Measurements from ENCODE around the gene SALL3. TPM values are rescaled to one million over a fixed set of nuclear protein-coding genes. Genes with fewer than 3 reads are reported as not detected.

Gene SALL3
- total RNA-seq, 4 donors from 2014 or later, result 0.12 TPM; not detected in 3

GRCh38 chr18:78994977-78995582 lies 15.5 kb downstream of the SALL3 start:
- DNase-seq (ENCODE audit: low spot score), result no peak
- no peak for ATAC-seq (ENCODE audit: low FRiP score)
- no peak for TF ChIP-seq CTCF (IDR thresholded peaks at IDR 0.05)

- DNase-seq (ENCODE audit: low spot score) (no peak), ATAC-seq (ENCODE audit: low FRiP score) (no peak)
- no peak for TF ChIP-seq CTCF (IDR thresholded peaks at IDR 0.05)
Measured at GRCh38 chr18:78995740-78996395, 16.2 kb downstream of the SALL3 start.

- ATAC-seq (ENCODE audit: low FRiP score) (no peak), DNase-seq (ENCODE audit: low spot score) (no peak)
- TF ChIP-seq CTCF (IDR thresholded peaks at IDR 0.05), result no peak
Measured at GRCh38 chr18:78996741-78997490, 17.3 kb downstream of the SALL3 start.

DNA sequence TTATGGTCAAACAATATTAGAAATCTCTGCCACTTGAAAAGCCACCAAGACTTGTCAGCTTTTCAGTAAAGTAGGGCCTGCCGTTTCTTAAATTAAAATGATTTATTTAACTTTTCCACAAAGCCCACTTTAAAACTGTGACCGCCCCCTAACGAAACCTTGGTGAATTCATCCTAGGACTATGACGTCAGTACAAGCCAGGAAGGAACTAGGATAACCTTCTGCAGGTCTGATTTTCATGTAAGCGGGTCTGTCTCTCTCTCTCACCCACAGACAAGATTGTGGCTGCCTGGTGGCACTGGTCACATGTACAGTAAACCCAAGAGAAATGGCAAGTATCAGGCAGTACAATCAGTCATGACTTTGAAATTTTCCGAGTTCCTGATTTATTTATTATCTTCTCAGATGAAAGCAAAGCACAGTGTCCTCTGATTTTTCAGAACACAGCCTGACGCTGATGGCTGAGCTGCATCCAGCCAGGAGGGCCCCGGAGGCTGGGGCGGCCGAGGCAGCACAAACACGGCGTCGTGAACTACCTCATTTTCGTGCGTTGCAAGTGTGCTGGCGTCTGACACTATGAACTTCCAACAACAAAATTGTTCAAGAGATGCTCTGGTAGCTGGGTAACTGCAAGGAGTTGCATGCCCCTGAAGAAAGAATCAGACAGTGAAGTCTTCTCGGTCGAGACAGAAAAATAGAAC lies 18.9 kb downstream of the SALL3 start:
- DNase-seq (ENCODE audit: low spot score) (no peak), ATAC-seq (ENCODE audit: low FRiP score) (no peak)
- no peak for TF ChIP-seq CTCF (IDR thresholded peaks at IDR 0.05)

DNA sequence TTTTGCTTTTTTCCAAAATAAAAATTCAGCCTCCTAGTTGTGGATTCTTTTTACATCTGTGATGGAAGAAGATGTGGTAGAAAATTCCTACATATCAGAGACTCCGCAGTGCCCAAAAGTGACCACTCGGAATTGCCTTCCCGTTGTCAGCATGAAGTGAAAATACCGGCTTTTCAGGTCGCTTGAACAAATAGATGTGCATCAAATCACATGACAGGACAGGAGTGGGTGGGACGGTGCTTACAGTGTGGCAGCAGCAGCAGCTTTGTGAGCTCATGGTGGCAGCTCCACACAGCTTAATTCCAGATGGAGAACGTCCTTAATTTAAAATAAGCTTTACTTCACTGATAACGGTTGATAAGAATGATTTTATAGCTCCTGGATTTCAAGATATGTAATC lies 20.3 kb downstream of the SALL3 start:
- ATAC-seq (ENCODE audit: low FRiP score) (no peak), DNase-seq (ENCODE audit: low spot score) (no peak)
- no peak for TF ChIP-seq CTCF (IDR thresholded peaks at IDR 0.05)

GRCh38 chr18:79000997-79001396 lies 21.4 kb downstream of the SALL3 start:
- no peak for TF ChIP-seq CTCF (IDR thresholded peaks at IDR 0.05)
- no peak for ATAC-seq (ENCODE audit: low FRiP score)
- no peak for DNase-seq (ENCODE audit: low spot score)

Measured in omental fat pad (tissue), 4 donors.